Stimulated activated effector memory CD8-positive, alpha-beta T cell treated with anti-CD3 and anti-CD28 coated beads, Interleukin-12 subunit alpha, Interleukin-12 subunit beta, amount 100 ng/mL, for 72 hours (primary cell): ENCODE data around the gene TMEM44.
A peak's percentile ranks its signal among the peaks of the same experiment; 100 is the strongest.

Experiments
- ATAC-seq: fragments of 150-1000 bp; cut with Tn5 transposase; 2 replicates; pipeline ENCODE4 v1.10.0; 2021
- DNase-seq, 2 donors: peaks; one replicate each; pipeline ENCODE4 v3.0.0; 2021 to 2022; ENCODE audit warnings: low spot score in 2 of 2
- H3K27ac Mint-ChIP-seq: one replicate; pipeline ENCODE4 v1.8.0; 2022; ENCODE audit warnings: mild to moderate bottlenecking, mixed read lengths
- H3K36me3 Mint-ChIP-seq: one replicate; pipeline ENCODE4 v1.8.0; 2022; ENCODE audit warnings: mild to moderate bottlenecking, mixed read lengths
- H3K4me1 Mint-ChIP-seq: one replicate; pipeline ENCODE4 v1.8.0; 2022; ENCODE audit warnings: mixed read lengths
- H3K4me3 Mint-ChIP-seq: one replicate; pipeline ENCODE4 v1.8.0; 2022; ENCODE audit warnings: mild to moderate bottlenecking, mixed read lengths
- H3K9me3 Mint-ChIP-seq: one replicate; pipeline ENCODE4 v1.8.0; 2022; ENCODE audit warnings: mixed read lengths

Gene TMEM44

DNA sequence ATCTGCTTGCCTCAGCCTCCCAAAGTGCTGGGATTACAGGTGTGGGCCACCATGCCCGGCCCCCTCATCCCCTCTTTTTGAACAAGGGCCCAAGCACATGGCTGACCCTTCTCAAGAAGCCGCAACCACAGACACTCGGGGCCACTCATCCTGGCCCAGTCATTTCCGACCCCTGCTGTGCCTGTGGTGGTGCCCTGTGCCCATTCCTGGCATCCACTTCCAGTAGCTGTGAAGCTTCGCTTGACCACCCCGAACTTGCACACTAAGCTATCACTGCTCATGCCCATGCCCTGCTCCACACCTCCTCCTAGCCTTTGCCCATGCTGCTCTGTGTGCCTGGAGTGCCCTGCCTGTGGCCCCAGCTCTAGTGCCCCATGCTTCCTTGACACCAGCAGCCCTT is 8.3 kb downstream of the TMEM44 start:
- no peaks in the 10 kb centered on the region for H3K4me1 Mint-ChIP-seq
- H3K9me3 Mint-ChIP-seq, result no peaks in the 10 kb centered on the region
- H3K36me3 Mint-ChIP-seq, result peaks cover 11% of the 10 kb centered on the region
- no peak for DNase-seq
- H3K27ac Mint-ChIP-seq, result no peak overlapping the region
- H3K4me3 Mint-ChIP-seq, result no peak overlapping the region
- ATAC-seq, result no peak

DNA sequence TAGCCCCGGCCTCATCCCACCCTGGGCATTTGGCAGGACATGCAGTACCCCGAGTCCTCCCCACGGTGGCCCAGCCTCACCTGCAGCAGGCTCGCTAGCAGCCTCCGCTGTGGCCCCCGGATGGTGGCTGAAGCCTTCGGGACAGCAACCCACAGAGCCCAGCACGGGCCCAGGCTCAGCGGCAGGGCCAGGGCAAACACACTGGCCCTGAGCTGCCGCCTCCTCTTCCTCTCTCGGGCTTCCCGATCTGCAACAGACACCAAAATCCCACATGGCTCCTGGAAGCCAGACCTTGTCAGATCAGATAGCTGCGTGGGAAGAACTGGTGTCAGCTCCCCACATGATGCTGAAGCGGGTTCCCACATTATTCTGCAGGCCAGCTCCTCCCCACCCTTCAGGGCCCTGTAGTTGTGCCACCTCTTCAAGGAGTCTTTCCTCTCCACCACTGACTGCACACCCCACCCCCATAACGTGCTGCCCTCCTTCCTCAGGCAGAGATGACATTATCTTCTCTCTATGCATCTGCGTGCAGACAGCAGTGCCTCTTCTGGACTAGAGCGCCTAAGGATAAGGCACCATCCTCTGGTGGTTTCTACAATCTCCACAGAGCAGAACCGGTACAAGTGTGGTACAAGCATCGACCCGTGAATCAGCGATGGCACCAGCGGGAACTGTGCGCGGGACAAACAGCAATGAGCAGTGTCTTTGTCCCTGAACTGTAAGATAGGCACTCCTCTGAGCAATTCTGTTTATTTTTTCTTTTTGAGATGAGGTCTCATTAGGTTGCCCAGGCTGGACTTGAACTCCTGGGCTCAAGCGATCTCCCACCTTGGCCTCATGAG is 9.5 kb downstream of the TMEM44 start:
- H3K4me3 Mint-ChIP-seq, result no peak overlapping the region
- no peak for ATAC-seq
- H3K27ac Mint-ChIP-seq, result no peak overlapping the region
- no peaks in the 10 kb centered on the region for H3K4me1 Mint-ChIP-seq
- DNase-seq, result no peak
- H3K9me3 Mint-ChIP-seq, result no peaks in the 10 kb centered on the region
- peaks cover 11% of the 10 kb centered on the region for H3K36me3 Mint-ChIP-seq

- H3K9me3 Mint-ChIP-seq, result no peaks in the 10 kb centered on the region
- peaks cover 11% of the 10 kb centered on the region for H3K36me3 Mint-ChIP-seq
- H3K4me1 Mint-ChIP-seq, result no peaks in the 10 kb centered on the region
- ATAC-seq, result no peak
- DNase-seq, result no peak
- H3K27ac Mint-ChIP-seq, result no peak overlapping the region
- no peak overlapping the region for H3K4me3 Mint-ChIP-seq
Observed at GRCh38 chr3:194622621-194623340, 10.4 kb downstream of the TMEM44 start.

DNA sequence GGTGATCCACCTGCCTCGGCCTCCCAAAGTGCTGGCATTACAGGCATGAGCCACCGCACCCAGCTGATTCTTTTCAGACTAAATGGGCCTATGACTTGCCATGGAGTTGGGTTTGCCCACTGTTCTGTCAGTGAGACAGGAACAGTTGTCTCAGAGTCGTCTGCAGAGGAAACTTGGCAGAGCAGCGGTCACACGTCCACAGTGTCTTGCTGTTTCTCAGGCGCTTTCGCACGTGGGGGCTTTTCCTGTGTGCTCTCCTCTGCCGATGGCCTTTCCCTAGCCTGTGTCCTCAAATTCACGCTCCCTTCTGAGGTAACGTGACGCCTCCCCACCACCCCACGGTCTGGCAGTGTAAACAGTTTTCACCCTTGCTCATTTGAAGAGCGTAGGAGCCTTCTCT is 11.3 kb downstream of the TMEM44 start:
- H3K9me3 Mint-ChIP-seq, result no peaks in the 10 kb centered on the region
- no peak overlapping the region for H3K4me3 Mint-ChIP-seq
- H3K27ac Mint-ChIP-seq, result no peak overlapping the region
- no peaks in the 10 kb centered on the region for H3K4me1 Mint-ChIP-seq
- DNase-seq (no peak), ATAC-seq (no peak)
- peaks cover 11% of the 10 kb centered on the region for H3K36me3 Mint-ChIP-seq

- Mint-ChIP-seq H3K4me3 (no peak overlapping the region), H3K27ac (no peak overlapping the region), H3K9me3 (no peaks in the 10 kb centered on the region), H3K36me3 (peaks cover 4% of the 10 kb centered on the region), H3K4me1 (no peaks in the 10 kb centered on the region)
- no peak for ATAC-seq
- DNase-seq, result no peak
Observed at GRCh38 chr3:194620196-194620595, 13.0 kb downstream of the TMEM44 start.

- no peaks in the 10 kb centered on the region for H3K9me3 Mint-ChIP-seq
- H3K36me3 Mint-ChIP-seq, result no peaks in the 10 kb centered on the region
- H3K4me1 Mint-ChIP-seq, result no peaks in the 10 kb centered on the region
Observed at GRCh38 chr3:194619741-194620140, 13.5 kb downstream of the TMEM44 start.

DNA sequence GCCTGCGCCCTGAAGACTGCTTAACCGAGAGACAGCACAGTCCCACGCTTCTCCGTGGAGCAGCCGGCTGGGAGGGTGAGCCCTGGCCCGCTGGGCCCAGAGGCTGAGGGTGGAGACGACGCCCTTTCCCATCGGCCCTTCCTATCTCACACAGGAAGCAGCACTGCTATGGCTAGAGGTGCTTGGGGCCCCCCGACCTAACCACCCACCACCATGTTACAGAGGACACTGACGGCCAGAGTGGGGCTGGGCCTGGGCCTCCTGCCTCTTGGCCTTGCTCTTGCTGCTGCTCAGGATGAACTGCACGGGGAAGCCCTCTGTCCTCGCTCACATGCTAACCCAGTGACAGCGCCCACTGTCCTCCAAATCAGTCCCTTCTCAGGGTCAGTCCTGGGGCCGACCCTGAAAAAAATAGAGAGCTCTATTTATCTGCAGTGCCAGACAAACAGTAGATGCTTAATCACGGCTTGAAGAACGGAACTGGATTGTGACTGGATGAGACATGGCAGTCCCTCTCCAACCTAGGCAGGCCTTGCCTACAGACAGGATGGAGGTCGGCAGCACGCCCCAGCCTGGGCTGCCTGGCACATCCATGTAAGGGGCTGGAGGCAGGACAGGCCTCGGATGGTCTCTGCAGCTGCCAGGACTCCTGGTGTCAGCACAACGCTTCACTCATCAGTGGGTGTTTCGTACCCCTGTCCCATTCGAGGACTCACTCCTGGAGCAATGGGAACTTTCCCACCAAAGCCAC is 14.2 kb downstream of the TMEM44 start:
- H3K9me3 Mint-ChIP-seq, result no peaks in the 10 kb centered on the region
- no peak overlapping the region for H3K4me3 Mint-ChIP-seq
- H3K36me3 Mint-ChIP-seq, result no peaks in the 10 kb centered on the region
- H3K4me1 Mint-ChIP-seq, result no peaks in the 10 kb centered on the region
- H3K27ac Mint-ChIP-seq, result no peak overlapping the region
- ATAC-seq (peak; percentile 11), DNase-seq (no peak)

More at GRCh38 chr3:194619741-194620140, 13.5 kb downstream of the TMEM44 start:
- Mint-ChIP-seq H3K4me3 (no peak overlapping the region), H3K27ac (no peak overlapping the region)
- DNase-seq (no peak), ATAC-seq (no peak)

DNA sequence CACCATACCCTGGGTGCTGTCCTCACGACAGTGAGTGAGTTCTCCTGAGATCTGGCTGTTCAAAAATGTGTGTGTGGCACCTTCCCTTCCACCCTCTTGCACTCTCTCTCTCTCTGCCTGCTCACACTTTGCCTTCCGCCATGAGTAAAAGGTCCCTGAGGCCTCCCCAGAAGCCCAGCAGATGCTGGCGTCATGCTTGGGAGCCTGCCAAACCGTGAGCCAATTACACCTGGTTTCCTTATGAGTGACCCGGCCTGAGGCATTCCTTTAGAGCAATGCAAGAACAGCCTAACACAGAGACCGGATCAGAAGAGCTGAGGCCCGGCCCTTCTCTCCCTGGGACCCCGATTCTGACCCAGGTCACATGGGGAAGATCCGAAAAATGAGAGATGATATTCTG is 15.4 kb downstream of the TMEM44 start:
- no peaks in the 10 kb centered on the region for H3K36me3 Mint-ChIP-seq
- no peaks in the 10 kb centered on the region for H3K9me3 Mint-ChIP-seq
- H3K4me3 Mint-ChIP-seq, result no peak overlapping the region
- H3K27ac Mint-ChIP-seq, result no peak overlapping the region
- DNase-seq (no peak), ATAC-seq (no peak)
- H3K4me1 Mint-ChIP-seq, result no peaks in the 10 kb centered on the region

- Mint-ChIP-seq H3K9me3 (no peaks in the 10 kb centered on the region), H3K4me1 (no peaks in the 10 kb centered on the region), H3K36me3 (no peaks in the 10 kb centered on the region), H3K4me3 (no peak overlapping the region), H3K27ac (no peak overlapping the region)
- ATAC-seq, result no peak
- no peak for DNase-seq
Observed at GRCh38 chr3:194617143-194617671, 16.0 kb downstream of the TMEM44 start.

DNA sequence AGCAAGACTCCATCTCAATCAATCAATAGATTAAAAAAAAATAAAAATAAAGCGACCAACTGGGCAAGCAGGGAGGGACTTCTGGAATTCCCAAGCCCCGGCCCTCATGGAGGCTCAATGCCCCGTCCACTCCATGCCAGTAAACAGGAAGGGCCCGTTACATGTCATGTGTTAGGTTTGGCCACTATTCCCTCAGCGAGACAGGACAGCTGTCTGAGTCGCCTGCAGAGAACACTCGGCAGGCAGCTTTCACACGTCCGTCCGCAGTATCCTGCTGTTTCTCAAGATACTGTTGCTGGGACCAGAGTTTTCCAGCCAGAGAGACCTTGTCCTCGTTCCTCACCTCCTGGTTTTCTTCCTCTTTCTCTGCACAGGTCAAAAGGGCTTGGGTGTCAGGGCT is 18.0 kb downstream of the TMEM44 start:
- H3K4me3 Mint-ChIP-seq, result no peak overlapping the region
- no peaks in the 10 kb centered on the region for H3K36me3 Mint-ChIP-seq
- H3K9me3 Mint-ChIP-seq, result no peaks in the 10 kb centered on the region
- no peak for DNase-seq
- no peak overlapping the region for H3K27ac Mint-ChIP-seq
- no peak for ATAC-seq
- no peaks in the 10 kb centered on the region for H3K4me1 Mint-ChIP-seq

DNA sequence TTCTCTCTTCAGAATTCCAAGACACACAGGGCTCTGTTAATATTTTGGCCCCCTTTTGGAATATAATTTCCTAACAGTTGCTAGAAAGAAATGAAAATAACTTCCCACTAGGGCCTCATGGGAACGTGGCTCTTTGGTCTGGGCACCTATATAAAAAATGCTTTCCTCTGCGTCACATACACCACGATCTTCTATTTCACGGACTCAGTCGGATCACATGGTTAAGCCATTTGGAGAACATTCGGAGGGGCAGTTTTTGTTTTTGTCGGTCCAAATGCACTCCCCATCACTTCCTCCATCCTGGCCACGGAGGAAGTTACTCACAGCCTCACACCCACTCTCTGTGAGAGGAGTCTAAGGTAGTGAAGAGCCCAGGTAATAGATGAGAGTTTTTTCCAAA is 21.0 kb downstream of the TMEM44 start:
- H3K36me3 Mint-ChIP-seq, result no peaks in the 10 kb centered on the region
- no peak overlapping the region for H3K27ac Mint-ChIP-seq
- no peaks in the 10 kb centered on the region for H3K4me1 Mint-ChIP-seq
- H3K9me3 Mint-ChIP-seq, result no peaks in the 10 kb centered on the region
- no peak overlapping the region for H3K4me3 Mint-ChIP-seq
- ATAC-seq, result no peak
- no peak for DNase-seq

- DNase-seq, result no peak
- no peak for ATAC-seq
Observed at GRCh38 chr3:194610689-194611088, 22.5 kb downstream of the TMEM44 start.

DNA sequence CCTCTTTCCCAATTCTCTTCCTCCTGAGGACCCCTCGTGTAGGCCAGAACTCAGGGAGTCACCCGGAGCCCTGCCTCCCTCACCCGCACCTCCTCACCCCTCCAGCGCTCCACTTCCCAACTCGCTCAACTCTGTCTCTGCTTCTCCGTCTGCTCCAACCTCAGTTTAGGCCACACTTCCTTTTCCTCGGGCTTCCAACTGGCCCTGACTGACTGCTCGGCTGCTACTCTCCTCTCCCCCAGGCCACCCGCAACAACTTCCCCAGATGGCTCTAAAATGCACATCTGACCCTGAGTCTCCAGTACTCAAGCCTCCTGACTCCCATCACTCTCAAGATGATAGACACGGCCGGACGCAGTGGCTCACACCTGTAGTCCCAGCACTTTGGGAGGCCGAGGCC is 23.6 kb downstream of the TMEM44 start:
- H3K9me3 Mint-ChIP-seq, result no peaks in the 10 kb centered on the region
- ATAC-seq (no peak), DNase-seq (no peak)
- no peak overlapping the region for H3K27ac Mint-ChIP-seq
- H3K4me3 Mint-ChIP-seq, result no peak overlapping the region
- H3K4me1 Mint-ChIP-seq, result no peaks in the 10 kb centered on the region
- no peaks in the 10 kb centered on the region for H3K36me3 Mint-ChIP-seq

More at GRCh38 chr3:194610689-194611088, 22.5 kb downstream of the TMEM44 start:
- H3K4me3 Mint-ChIP-seq, result no peak overlapping the region
- H3K27ac Mint-ChIP-seq, result no peak overlapping the region
- no peaks in the 10 kb centered on the region for H3K36me3 Mint-ChIP-seq
- no peaks in the 10 kb centered on the region for H3K9me3 Mint-ChIP-seq
- no peaks in the 10 kb centered on the region for H3K4me1 Mint-ChIP-seq

- Mint-ChIP-seq H3K27ac (peak overlapping the region; percentile 9), H3K36me3 (no peaks in the 10 kb centered on the region), H3K9me3 (no peaks in the 10 kb centered on the region), H3K4me1 (no peaks in the 10 kb centered on the region), H3K4me3 (no peak overlapping the region)
- ATAC-seq (no peak), DNase-seq (no peak)
Observed at GRCh38 chr3:194608981-194609380, 24.2 kb downstream of the TMEM44 start.

DNA sequence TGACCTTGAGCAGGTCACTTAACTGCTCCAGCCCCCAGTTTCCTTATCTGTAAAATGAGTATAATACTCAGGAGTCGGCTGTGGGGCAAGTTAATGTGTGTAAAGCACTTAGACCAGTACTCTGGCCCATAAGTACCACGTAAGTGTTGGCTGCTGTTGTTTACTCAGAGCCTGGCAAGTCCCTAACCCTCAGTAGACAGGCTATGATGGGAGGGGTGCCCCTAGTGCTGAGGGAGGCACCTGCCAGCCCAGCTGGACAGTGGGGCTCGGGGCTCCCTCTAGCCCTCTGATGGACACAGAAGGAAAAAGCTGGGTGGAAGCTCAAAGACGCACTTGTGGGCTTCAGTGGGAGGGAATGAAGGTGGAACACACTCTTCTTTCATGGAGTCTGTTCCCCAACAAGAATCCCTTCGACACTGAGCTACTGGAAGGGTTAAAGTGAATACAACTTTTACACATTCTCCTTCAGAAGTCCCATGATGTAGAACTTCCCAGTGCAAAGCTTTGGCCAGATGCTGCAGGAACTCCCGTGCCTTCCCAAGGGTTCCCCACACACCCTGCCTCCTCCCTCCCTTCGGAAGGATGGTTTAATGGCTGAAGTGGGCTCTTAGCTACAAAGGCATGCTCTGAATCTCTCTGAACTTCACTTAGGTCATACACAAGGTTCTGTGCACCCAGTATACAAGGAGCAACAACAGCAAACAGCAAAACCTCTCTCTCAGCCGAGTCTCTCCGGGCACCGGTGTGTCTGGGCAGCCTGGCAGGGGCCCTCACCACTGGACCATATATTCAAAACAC is 25.4 kb downstream of the TMEM44 start:
- Mint-ChIP-seq H3K4me3 (no peak overlapping the region), H3K36me3 (no peaks in the 10 kb centered on the region), H3K27ac (no peak overlapping the region), H3K4me1 (no peaks in the 10 kb centered on the region), H3K9me3 (no peaks in the 10 kb centered on the region)
- DNase-seq (no peak), ATAC-seq (no peak)
